NCI-H748 (cell line): ENCODE measurements around the gene CXCR3.
A peak's percentile ranks its signal among the peaks of the same experiment; 100 is the strongest.
"Not testable (repeated sequence)": the region's sequence is repeated elsewhere in the genome, so short reads cannot be mapped to it uniquely, and the experiment has no call there.

Experiments used
- DNase-seq: peaks from one replicate; lab custom pipeline; 2025; ENCODE audit not compliant: unreplicated experiment; lab: John Stamatoyannopoulos, UW

CXCR3 gene

GRCh38 chrX:71618303-71618721 lies at the start of gene CXCR3:
Gene CXCR3, minus strand, starts transcription at chrX:71618511. Its CDS starts 62 bp downstream, at chrX:71618449.
- no peak for DNase-seq

DNA sequence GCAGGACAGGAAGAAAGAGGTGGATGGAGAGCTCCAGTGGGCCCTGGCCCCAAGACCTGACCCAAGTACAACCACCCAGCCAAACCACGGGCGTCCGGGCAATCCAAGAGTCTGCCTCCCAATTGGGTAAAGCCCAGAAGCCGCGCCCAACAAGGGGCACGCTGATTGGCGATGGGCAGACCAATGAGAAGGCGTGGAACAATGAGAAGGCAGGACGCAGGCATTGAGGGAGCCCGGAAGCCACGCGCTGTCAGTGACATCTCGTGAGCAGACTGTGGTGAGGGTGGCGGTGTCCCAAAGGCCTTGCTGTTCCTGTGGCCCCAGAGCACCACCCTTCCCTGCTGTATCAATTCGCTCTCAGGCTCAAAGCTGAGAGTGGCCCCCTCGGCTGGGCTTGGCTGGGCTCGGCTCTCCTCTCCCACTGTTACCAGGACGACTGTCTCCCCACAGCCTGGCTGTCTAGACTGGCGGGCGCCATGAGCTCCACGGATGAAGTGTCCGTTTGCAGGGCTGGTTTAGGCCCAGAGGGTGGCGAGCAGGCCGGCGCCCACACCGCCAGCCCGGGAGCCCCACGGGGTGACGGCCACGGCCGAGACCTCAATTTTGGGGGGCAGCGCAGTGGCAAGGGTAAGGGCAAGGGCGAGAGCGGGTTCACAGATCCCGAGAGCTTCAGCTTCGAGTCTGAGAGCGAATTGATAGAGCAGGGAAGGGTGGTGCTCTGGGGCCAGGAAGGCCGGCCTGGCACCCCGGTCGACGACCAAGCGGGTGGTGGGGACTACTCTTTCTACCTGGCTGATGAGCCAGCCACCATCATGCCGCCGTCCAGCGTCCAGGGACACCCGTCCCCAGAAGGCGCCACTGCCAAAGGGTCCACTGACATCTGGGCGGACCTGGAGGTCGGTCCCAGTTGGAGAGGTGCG lies 49.3 kb upstream of the CXCR3 start, which contains the start of gene LOC101059915:
LOC101059915 (plus strand) TSS at position 219 of the 920 bp plus-strand sequence.
- peak; percentile 20 for DNase-seq

DNA sequence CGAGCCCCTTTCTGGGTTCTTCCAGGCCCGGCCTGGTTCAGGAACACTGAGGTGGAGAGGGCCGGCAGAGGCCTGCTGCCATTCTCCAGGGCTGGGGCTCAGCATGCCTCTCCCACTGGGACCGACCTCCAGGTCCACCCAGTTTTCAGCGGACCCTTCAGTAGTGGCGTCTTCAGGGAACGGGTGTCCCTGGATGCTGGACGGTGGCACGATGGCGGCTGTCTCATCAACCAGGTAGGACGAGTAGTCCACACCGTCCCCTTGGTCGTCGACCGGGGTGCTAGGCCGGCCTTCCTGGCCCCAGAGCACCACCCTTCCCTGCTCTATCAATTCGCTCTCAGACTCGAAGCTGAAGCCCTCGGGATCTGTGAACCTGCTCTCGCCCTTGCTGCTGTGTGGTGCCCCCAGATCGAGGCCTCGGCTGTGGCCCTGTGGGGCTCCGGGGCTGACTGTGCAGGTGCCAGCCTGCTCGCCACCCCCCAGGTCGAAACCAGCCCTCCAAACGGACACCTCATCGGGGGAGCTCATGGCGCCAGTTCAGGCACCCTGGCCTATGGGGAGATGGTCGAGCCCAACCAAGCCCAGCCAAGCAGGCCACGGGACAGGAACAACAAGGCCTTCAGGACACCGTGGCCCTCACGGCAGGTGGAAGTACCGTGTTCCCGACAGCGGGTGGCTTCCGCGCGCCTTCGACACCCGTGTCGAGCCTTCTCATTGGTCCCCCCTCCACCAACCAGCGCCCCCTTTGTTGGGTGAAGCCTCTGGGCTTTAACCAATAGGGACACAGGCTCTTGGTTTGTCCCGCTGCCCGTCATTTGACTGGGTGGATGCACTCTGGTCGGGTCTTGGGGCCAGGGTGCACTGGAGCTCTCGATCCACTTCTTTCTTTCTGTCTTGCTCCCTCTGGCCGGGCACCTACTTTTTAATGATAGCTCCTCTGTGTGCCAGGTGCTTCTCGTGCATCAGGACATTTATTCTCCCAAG lies 48.2 kb upstream of the CXCR3 start:
- no peak for DNase-seq

- no peak for DNase-seq
Observed at GRCh38 chrX:71665747-71666146, 47.4 kb upstream of the CXCR3 start.

DNA sequence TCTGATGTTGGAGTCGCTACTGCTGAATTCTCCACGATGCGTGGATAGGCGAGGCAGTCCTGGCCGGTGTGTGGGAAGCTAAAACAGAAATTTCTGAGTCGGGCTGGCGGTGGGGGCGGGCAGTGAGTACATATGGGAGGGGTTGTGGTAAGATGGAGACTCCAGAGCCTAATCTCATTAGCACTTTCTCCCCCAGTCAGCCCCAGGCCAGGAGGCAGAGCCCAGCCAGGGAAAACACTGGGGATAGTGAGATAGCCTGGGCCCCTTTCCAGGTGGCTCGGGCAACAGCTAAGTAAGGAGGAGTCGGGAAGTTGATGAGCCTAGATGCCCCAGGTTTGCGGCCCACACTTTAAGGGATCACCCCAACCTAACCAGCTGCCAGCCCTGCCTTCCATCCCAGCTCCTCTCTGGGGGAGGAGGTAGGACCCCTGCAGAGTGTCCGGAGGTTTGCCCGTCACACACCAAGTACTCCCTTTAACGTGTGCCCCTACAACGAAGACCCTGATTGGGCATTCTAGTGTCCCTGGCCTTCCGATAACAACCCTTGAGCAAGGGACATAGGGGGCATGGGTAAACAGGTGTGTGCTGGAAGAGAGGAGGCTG lies 46.7 kb upstream of the CXCR3 start:
- DNase-seq: no peak

GRCh38 chrX:71664202-71664601 lies 45.9 kb upstream of the CXCR3 start:
- peak; percentile 27 for DNase-seq

GRCh38 chrX:71663238-71663637 lies 44.9 kb upstream of the CXCR3 start:
- not testable (repeated sequence) for DNase-seq

GRCh38 chrX:71662654-71663053 lies 44.3 kb upstream of the CXCR3 start:
- not testable (repeated sequence) for DNase-seq

DNA sequence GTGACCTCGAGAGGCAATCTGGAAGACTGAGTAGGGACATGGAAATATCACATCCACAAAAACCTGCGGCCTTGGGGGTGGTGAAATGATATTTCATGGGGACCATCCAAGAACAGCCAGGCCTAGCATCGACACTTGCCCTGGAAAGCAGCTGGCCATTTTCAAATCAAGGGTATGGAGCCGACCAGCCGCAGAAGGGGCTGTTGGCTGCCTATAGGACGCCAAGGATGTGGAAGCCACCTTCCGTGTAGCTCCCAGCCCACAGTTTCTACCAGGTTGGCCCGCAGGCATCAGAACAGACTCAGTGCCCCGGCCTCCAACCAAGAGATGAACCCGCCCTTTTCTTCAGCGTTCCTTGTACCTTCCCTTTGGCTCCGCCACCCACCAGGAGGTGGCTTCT lies 43.6 kb upstream of the CXCR3 start:
- no peak for DNase-seq

GRCh38 chrX:71660562-71661416 lies 42.5 kb upstream of the CXCR3 start:
- DNase-seq: no peak

DNA sequence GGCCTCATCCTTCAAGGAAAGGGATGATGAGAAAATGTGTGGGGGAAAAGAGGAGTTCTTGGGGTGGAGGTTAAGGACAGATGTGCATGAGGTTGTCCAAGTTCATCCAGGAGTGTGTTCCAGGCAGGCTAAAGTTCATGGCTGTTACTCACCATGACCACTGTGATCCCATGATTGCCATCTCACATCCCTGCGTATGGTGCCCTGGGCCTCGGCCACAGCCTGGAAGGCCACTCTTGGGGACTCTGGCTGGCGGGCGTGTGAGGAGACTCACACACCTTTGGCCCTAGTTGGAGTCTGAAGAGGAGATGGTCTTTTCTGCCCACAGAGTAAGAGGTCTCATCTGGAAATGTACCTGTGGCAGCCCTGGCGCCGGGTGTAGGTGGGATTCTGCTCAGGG lies 41.6 kb upstream of the CXCR3 start:
- no peak for DNase-seq

DNA sequence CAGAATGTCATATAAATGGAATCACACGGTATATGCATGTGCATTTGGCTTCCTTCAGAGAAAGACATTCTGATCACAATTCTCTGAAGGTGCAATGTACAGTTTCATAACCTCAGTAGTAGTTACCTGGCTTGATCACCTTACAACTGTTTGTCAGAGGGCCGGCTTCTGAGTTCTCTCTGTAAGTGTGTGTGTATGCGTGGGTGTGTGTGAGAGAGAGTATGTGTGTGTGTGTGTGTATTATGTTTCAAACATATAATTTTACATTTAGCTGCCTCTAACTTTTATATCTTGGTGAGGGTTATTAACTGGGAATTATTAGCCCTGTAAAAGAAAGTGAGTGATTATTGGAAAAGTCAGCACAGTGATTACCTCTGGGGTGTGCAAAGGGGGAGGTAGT lies 41.0 kb upstream of the CXCR3 start:
- DNase-seq: no peak

- no peak for DNase-seq
Observed at GRCh38 chrX:71657267-71657666, 39.0 kb upstream of the CXCR3 start.

DNA sequence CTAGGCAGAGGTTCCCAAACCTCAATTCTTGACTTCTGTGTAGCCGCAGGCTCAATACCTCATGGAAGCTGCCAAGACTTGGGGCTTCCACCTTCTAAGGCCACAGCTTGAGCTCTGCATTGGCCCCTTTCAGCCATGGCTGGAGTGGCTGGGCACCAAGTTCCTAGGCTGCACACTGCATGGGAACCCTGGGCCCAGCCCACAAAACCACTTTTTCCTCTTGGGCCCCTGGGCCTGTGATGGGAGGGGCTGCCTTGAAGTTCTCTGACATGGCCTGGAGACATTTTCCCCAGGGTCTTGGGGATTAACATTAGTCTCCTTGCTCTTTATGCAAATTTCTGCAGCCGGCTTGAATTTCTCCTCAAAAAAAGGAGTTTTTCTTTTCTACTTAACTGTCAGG lies 35.0 kb upstream of the CXCR3 start:
- no peak for DNase-seq

DNA sequence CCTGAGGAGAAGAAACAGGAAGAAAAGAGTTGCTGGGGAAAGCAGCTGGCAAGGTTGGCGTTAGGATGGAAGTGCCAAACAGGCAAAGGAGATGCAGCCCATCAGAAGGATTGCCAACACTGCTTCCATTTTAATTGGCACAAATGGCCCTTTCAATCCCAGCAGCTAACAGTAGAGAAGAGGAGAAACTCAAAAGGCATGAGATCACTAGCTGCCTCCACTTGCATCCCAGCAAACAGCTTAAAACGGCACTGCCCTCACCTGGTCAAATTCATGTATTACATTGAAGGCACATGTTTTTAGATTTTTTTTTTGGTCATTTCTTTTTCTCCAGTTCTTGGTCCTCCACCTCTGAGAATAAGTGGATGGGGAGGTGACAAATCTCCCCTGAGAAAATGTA lies 34.1 kb upstream of the CXCR3 start:
- peak; percentile 51 for DNase-seq

DNA sequence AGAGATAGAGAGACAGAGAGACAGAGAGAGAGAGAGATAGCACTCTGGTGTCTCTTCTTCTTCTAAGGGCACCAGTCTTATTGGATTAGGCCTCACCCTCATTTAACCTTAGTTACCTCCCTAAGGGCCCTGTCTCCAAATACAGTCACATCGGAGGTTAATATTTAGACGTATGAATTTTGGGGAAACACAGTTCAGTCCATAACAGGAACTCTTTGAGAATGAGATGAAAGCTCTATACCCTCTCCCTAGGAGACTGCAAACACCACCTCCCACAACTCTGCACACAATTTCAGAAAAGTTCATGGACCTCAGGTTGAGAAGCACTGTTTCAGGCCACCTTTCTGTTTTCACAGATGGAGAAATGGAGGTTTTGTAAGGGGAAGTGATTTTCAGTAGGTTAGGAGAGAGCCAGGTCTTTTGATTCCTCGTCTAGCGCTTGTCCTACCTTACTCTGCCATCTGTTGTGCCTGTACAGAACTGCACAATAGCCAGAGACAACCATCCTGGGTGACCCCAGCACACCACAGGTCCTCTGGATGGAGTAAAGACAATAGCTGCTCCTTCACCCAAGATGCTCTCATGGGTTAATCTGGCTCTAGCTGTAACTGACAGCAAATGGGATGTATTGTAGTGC lies 32.1 kb upstream of the CXCR3 start:
- peak; percentile 8 for DNase-seq

DNA sequence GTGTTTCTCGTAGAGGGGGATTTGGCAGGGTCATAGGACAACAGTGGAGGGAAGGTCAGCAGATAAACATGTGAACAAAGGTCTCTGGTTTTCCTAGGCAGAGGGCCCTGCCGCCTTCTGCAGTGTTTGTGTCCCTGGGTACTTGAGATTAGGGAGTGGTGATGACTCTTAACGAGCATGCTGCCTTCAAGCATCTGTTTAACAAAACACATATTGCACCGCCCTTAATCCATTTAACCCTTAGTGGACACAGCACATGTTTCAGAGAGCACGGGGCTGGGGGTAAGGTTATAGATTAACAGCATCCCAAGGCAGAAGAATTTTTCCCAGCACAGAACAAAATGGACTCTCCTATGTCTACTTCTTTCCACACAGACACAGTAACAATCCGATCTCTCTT lies 26.1 kb upstream of the CXCR3 start:
- not testable (repeated sequence) for DNase-seq

GRCh38 chrX:71640002-71640401 lies 21.7 kb upstream of the CXCR3 start:
- no peak for DNase-seq

DNA sequence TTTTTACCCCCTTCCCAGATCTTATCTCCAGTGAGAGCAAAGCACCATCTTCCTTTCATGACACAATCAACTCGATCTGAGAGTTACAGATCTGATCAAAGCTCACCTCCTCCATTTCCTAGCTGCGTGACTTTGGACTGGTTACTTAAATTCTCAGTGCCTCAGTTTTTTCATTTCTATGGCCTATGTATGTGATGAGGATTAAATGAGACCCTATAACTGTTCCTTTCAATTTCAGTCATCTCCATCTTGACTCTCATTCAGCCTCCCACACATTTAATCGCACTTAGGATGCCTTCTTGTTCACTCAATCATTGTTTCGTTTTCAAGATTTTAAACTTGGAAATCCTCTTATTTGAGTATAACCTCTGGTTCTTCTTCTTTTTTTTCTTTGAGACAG lies 20.1 kb upstream of the CXCR3 start:
- no peak for DNase-seq

GRCh38 chrX:71637848-71638247 lies 19.5 kb upstream of the CXCR3 start:
- DNase-seq: no peak
